ENCODE data around the gene WNK2.
"Not testable (repeated sequence)": the region's sequence is repeated elsewhere in the genome, so short reads cannot be mapped to it uniquely, and the experiment has no call there.

The WNK2 gene

GRCh38 chr9:93317495-93318094, 133.7 kb downstream of the WNK2 start:
- DNase-seq: no peak
- TF ChIP-seq POLR2A (IDR thresholded peaks at IDR 0.05; ENCODE audit: low read length) (no peak), GATA1 (IDR thresholded peaks at IDR 0.05; ENCODE audit: low read depth, low read length) (no peak)

GRCh38 chr9:93318480-93318879, 134.5 kb downstream of the WNK2 start:
- no peak for TF ChIP-seq GATA1 (IDR thresholded peaks at IDR 0.05; ENCODE audit: low read depth, low read length)
- TF ChIP-seq POLR2A (IDR thresholded peaks at IDR 0.05; ENCODE audit: low read length): no peak
- DNase-seq: no peak

GRCh38 chr9:93319301-93319991, 135.5 kb downstream of the WNK2 start:
- TF ChIP-seq POLR2A (IDR thresholded peaks at IDR 0.05; ENCODE audit: low read length) (no peak), GATA1 (IDR thresholded peaks at IDR 0.05; ENCODE audit: low read depth, low read length) (no peak)
- no peak for DNase-seq

- no peak for TF ChIP-seq POLR2A (IDR thresholded peaks at IDR 0.05; ENCODE audit: low read length)
- TF ChIP-seq GATA1 (IDR thresholded peaks at IDR 0.05; ENCODE audit: low read depth, low read length): no peak
- DNase-seq: no peak
Measured at GRCh38 chr9:93319992-93320500, 136.1 kb downstream of the WNK2 start.

GRCh38 chr9:93320591-93321219, 136.8 kb downstream of the WNK2 start:
- TF ChIP-seq GATA1 (IDR thresholded peaks at IDR 0.05; ENCODE audit: low read depth, low read length): no peak
- no peak for TF ChIP-seq POLR2A (IDR thresholded peaks at IDR 0.05; ENCODE audit: low read length)
- no peak for DNase-seq

- DNase-seq: no peak
- TF ChIP-seq POLR2A (IDR thresholded peaks at IDR 0.05; ENCODE audit: low read length) (no peak), GATA1 (IDR thresholded peaks at IDR 0.05; ENCODE audit: low read depth, low read length) (no peak)
Measured at GRCh38 chr9:93321220-93321610, 137.3 kb downstream of the WNK2 start.

- not testable (repeated sequence) for DNase-seq
Measured at GRCh38 chr9:93323446-93323954, 139.6 kb downstream of the WNK2 start.

GRCh38 chr9:93324191-93324834, 140.4 kb downstream of the WNK2 start:
- no peak for TF ChIP-seq POLR2A (IDR thresholded peaks at IDR 0.05; ENCODE audit: low read length)
- no peak for TF ChIP-seq GATA1 (IDR thresholded peaks at IDR 0.05; ENCODE audit: low read depth, low read length)
- no peak for DNase-seq

GRCh38 chr9:93325307-93326035, 141.5 kb downstream of the WNK2 start:
- no peak for DNase-seq
- TF ChIP-seq GATA1 (IDR thresholded peaks at IDR 0.05; ENCODE audit: low read depth, low read length) (no peak), POLR2A (IDR thresholded peaks at IDR 0.05; ENCODE audit: low read length) (no peak)

- TF ChIP-seq GATA1 (IDR thresholded peaks at IDR 0.05; ENCODE audit: low read depth, low read length) (no peak), POLR2A (IDR thresholded peaks at IDR 0.05; ENCODE audit: low read length) (no peak)
- DNase-seq: no peak
Measured at GRCh38 chr9:93326056-93326455, 142.1 kb downstream of the WNK2 start.

GRCh38 chr9:93326654-93327053, 142.7 kb downstream of the WNK2 start:
- DNase-seq: no peak
- TF ChIP-seq POLR2A (IDR thresholded peaks at IDR 0.05; ENCODE audit: low read length) (no peak), GATA1 (IDR thresholded peaks at IDR 0.05; ENCODE audit: low read depth, low read length) (no peak)

- TF ChIP-seq POLR2A (IDR thresholded peaks at IDR 0.05; ENCODE audit: low read length) (no peak), GATA1 (IDR thresholded peaks at IDR 0.05; ENCODE audit: low read depth, low read length) (no peak)
Measured at GRCh38 chr9:93329629-93330280, 145.8 kb downstream of the WNK2 start.

GRCh38 chr9:93332317-93332716, 148.4 kb downstream of the WNK2 start:
- DNase-seq: no peak
- TF ChIP-seq GATA1 (IDR thresholded peaks at IDR 0.05; ENCODE audit: low read depth, low read length) (no peak), POLR2A (IDR thresholded peaks at IDR 0.05; ENCODE audit: low read length) (no peak)

More at GRCh38 chr9:93329629-93330280, 145.8 kb downstream of the WNK2 start:
- no peak for DNase-seq
